Measurements from ENCODE around the gene SEL1L3. TPM values are rescaled to one million over a fixed set of nuclear protein-coding genes. Genes with fewer than 3 reads are reported as not detected.

Gene SEL1L3
- total RNA-seq, 1 experiment from 2014 or later = 48.3 TPM

GRCh38 chr4:25771672-25772071 is 91.1 kb downstream of the SEL1L3 start:
- H3K9me3 ChIP-seq (ENCODE audit: control insufficient read depth, low read depth, low read length) = no peaks in the 10 kb centered on the region
- Mint-ChIP-seq H3K9me3 (no peaks in the 10 kb centered on the region), H3K27ac (no peak overlapping the region), H3K4me1 (peaks cover 12% of the 10 kb centered on the region in 2 experiments), H3K4me3 (no peak overlapping the region), H3K27me3 (ENCODE audit: low read depth) (no peaks in the 10 kb centered on the region), H3K36me3 (ENCODE audit: insufficient read depth in 1 of 3, low read depth in 3 of 3) (peaks cover 4 to 34% (median 22%) of the 10 kb centered on the region in 3 experiments; a peak in 6 of 7 replicates)
- H4K20me1 ChIP-seq (ENCODE audit: control insufficient read depth, insufficient read depth, insufficient read length) = no peaks in the 10 kb centered on the region
- H2BK12ac ChIP-seq (ENCODE audit: insufficient read length, low read depth, low read length) = no peak overlapping the region
- no peak overlapping the region for H4K5ac ChIP-seq (ENCODE audit: insufficient read length, low read depth, low read length)
- no peak for TF ChIP-seq CTCF (conservative IDR thresholded peaks at IDR 0.05)
- no peak for DNase-seq
- H3K18ac ChIP-seq (ENCODE audit: insufficient read length, low read depth, low read length) = no peak overlapping the region
- no peak overlapping the region for H3K14ac ChIP-seq (ENCODE audit: insufficient read depth, low read length)
- H2BK15ac ChIP-seq (ENCODE audit: low read depth, low read length) = no peak overlapping the region
- no peak overlapping the region for H3K4me2 ChIP-seq (ENCODE audit: insufficient read depth, insufficient read length, low read length)
- no peak overlapping the region for H3K27ac ChIP-seq (ENCODE audit: insufficient read length, low read depth, low read length)
- no peak overlapping the region for H3K23ac ChIP-seq (ENCODE audit: insufficient read length, low read depth, low read length)
- H3K79me2 ChIP-seq (ENCODE audit: insufficient read depth, low read length) = no peaks in the 10 kb centered on the region
- H3T11ph ChIP-seq (ENCODE audit: low read length) = no peak overlapping the region
- no peak overlapping the region for H2BK120ac ChIP-seq (ENCODE audit: low read depth, low read length, poor library complexity, severe bottlenecking)
- H2BK20ac ChIP-seq (ENCODE audit: low read depth, low read length, poor library complexity, severe bottlenecking) = no peak overlapping the region
- H2BK5ac ChIP-seq (ENCODE audit: insufficient read length, low read length) = no peak overlapping the region
- no peak overlapping the region for H4K8ac ChIP-seq (replicated peaks; ENCODE audit: insufficient read length, low read depth, low read length)
- no peaks in the 10 kb centered on the region for H3K23me2 ChIP-seq (ENCODE audit: insufficient read length, low read depth, low read length, poor library complexity, severe bottlenecking)
- no peaks in the 10 kb centered on the region for H3K27me3 ChIP-seq (ENCODE audit: insufficient read depth, low read length)
- H3K4ac ChIP-seq (ENCODE audit: low read depth, low read length) = no peak overlapping the region
- no CpG with 5 or more reads among the region's 4 CpGs for WGBS (ENCODE audit: extremely low coverage, insufficient read length, low lambda C conversion rate)
- H3K9ac ChIP-seq (ENCODE audit: extremely low read depth, insufficient read length, low read length) = no peak overlapping the region
- no peaks in the 10 kb centered on the region for H3K79me1 ChIP-seq (ENCODE audit: insufficient read depth, low read depth, low read length, poor library complexity, severe bottlenecking)
- no peak overlapping the region for H3K56ac ChIP-seq (ENCODE audit: insufficient read length, low read depth, low read length)
- H4K91ac ChIP-seq (ENCODE audit: insufficient read length, low read depth, low read length) = no peak overlapping the region
- no peak overlapping the region for H2AK5ac ChIP-seq (ENCODE audit: insufficient read length, low read length)
- H2AFZ ChIP-seq (ENCODE audit: low read length) = no peak overlapping the region
- no peaks in the 10 kb centered on the region for H3K4me1 ChIP-seq (ENCODE audit: insufficient read depth, low read length)

Measured in H9 (cell line).